Stimulated activated naive B cell treated with anti-CD40 and anti-IgM and Interleukin-4, amounts not matched to agents 10 μg/mL and 1 μg/mL and 100 μg/mL, for 72 hours (primary cell): ENCODE data around the gene GMDS.

Experiments used
- ATAC-seq, 2 donors: fragments of 150-1000 bp; cut with Tn5 transposase; replicated peaks; 2 replicates each; pipeline ENCODE4 v1.10.0; 2021; ENCODE audit warnings: moderate library complexity in 1 of 2
- DNase-seq: peaks from one replicate; pipeline ENCODE4 v3.0.0; 2021
- H3K27ac Mint-ChIP-seq: one replicate; pipeline ENCODE4 v1.8.0; 2022; ENCODE audit warnings: mild to moderate bottlenecking, mixed read lengths
- H3K27me3 Mint-ChIP-seq, 2 donors: one replicate each; pipeline ENCODE4 v1.8.0; 2022; ENCODE audit warnings: mixed read lengths in 2 of 2
- H3K36me3 Mint-ChIP-seq, 2 donors: one replicate each; pipeline ENCODE4 v1.8.0; 2022; ENCODE audit warnings: mixed read lengths in 2 of 2, mild to moderate bottlenecking in 1 of 2
- H3K4me1 Mint-ChIP-seq, 2 donors: one replicate each; pipeline ENCODE4 v1.8.0; 2022; ENCODE audit warnings: mixed read lengths in 2 of 2, mild to moderate bottlenecking in 1 of 2
- H3K4me3 Mint-ChIP-seq, 2 donors: one replicate each; pipeline ENCODE4 v1.8.0; 2022; ENCODE audit warnings: mild to moderate bottlenecking in 2 of 2, mixed read lengths in 2 of 2, moderate library complexity in 1 of 2
- H3K9me3 Mint-ChIP-seq, 2 donors: one replicate each; pipeline ENCODE4 v1.8.0; 2022; ENCODE audit warnings: mixed read lengths in 2 of 2, mild to moderate bottlenecking in 1 of 2

Gene GMDS

GRCh38 chr6:1773700-1774099 lies 471.7 kb downstream of the GMDS start:
- Mint-ChIP-seq H3K36me3 (peaks cover 0 to 4% of the 10 kb centered on the region in 2 donors), H3K4me1 (peaks cover 0 to 4% of the 10 kb centered on the region in 2 donors), H3K27ac (no peak overlapping the region), H3K27me3 (no peaks in the 10 kb centered on the region), H3K9me3 (no peaks in the 10 kb centered on the region), H3K4me3 (no peak overlapping the region)
- no peak for ATAC-seq
- DNase-seq = no peak

GRCh38 chr6:1770968-1771723 lies 474.3 kb downstream of the GMDS start:
- Mint-ChIP-seq H3K4me1 (peaks cover 0 to 4% of the 10 kb centered on the region in 2 donors), H3K36me3 (peaks cover 0 to 5% of the 10 kb centered on the region in 2 donors)

GRCh38 chr6:1770435-1770843 lies 475.0 kb downstream of the GMDS start:
- H3K4me3 Mint-ChIP-seq = no peak overlapping the region

More at GRCh38 chr6:1770968-1771723, 474.3 kb downstream of the GMDS start:
- DNase-seq (no peak), ATAC-seq (no peak)
- no peak overlapping the region for H3K27ac Mint-ChIP-seq
- H3K27me3 Mint-ChIP-seq = no peaks in the 10 kb centered on the region
- H3K4me3 Mint-ChIP-seq = no peak overlapping the region
- H3K9me3 Mint-ChIP-seq = no peaks in the 10 kb centered on the region

GRCh38 chr6:1767481-1768246 lies 477.7 kb downstream of the GMDS start:
- Mint-ChIP-seq H3K36me3 (peaks cover 5% of the 10 kb centered on the region in 2 donors), H3K27me3 (no peaks in the 10 kb centered on the region), H3K4me1 (no peaks in the 10 kb centered on the region), H3K4me3 (no peak overlapping the region), H3K9me3 (no peaks in the 10 kb centered on the region), H3K27ac (no peak overlapping the region)
- no peak for ATAC-seq
- DNase-seq = no peak

More at GRCh38 chr6:1770435-1770843, 475.0 kb downstream of the GMDS start:
- Mint-ChIP-seq H3K9me3 (no peaks in the 10 kb centered on the region), H3K27ac (no peak overlapping the region), H3K27me3 (no peaks in the 10 kb centered on the region), H3K36me3 (peaks cover 0 to 7% of the 10 kb centered on the region in 2 donors), H3K4me1 (peaks cover 0 to 4% of the 10 kb centered on the region in 2 donors)
- ATAC-seq = no peak
- DNase-seq = no peak

GRCh38 chr6:1766654-1767053 lies 478.8 kb downstream of the GMDS start:
- Mint-ChIP-seq H3K4me1 (no peaks in the 10 kb centered on the region), H3K27ac (no peak overlapping the region), H3K36me3 (peaks cover 5 to 8% of the 10 kb centered on the region in 2 donors), H3K9me3 (no peaks in the 10 kb centered on the region), H3K27me3 (no peaks in the 10 kb centered on the region), H3K4me3 (peak overlapping the region in 1 of 2 donors; percentile 25)
- DNase-seq = no peak
- no peak for ATAC-seq

- H3K36me3 Mint-ChIP-seq = peaks cover 5 to 11% of the 10 kb centered on the region in 2 donors
- H3K4me3 Mint-ChIP-seq = no peak overlapping the region
These were observed 480.1 kb downstream of the GMDS start for GRCh38 chr6:1765160-1765903.

GRCh38 chr6:1764397-1764987 lies 480.9 kb downstream of the GMDS start:
- H3K9me3 Mint-ChIP-seq = no peaks in the 10 kb centered on the region
- no peak overlapping the region for H3K4me3 Mint-ChIP-seq
- H3K36me3 Mint-ChIP-seq = peaks cover 6 to 14% of the 10 kb centered on the region in 2 donors
- no peak for ATAC-seq
- H3K27me3 Mint-ChIP-seq = no peaks in the 10 kb centered on the region
- DNase-seq = no peak
- H3K27ac Mint-ChIP-seq = no peak overlapping the region
- no peaks in the 10 kb centered on the region for H3K4me1 Mint-ChIP-seq

More at GRCh38 chr6:1765160-1765903, 480.1 kb downstream of the GMDS start:
- ATAC-seq = no peak
- DNase-seq = no peak
- Mint-ChIP-seq H3K4me1 (no peaks in the 10 kb centered on the region), H3K9me3 (no peaks in the 10 kb centered on the region), H3K27ac (no peak overlapping the region), H3K27me3 (no peaks in the 10 kb centered on the region)

- DNase-seq (no peak), ATAC-seq (no peak)
- Mint-ChIP-seq H3K27ac (no peak overlapping the region), H3K4me1 (no peaks in the 10 kb centered on the region), H3K27me3 (no peaks in the 10 kb centered on the region), H3K4me3 (no peak overlapping the region), H3K9me3 (no peaks in the 10 kb centered on the region), H3K36me3 (peaks cover 6 to 14% of the 10 kb centered on the region in 2 donors)
These were observed 482.0 kb downstream of the GMDS start for GRCh38 chr6:1763404-1763803.

- Mint-ChIP-seq H3K4me3 (no peak overlapping the region), H3K36me3 (peaks cover 6 to 14% of the 10 kb centered on the region in 2 donors), H3K27me3 (no peaks in the 10 kb centered on the region), H3K4me1 (no peaks in the 10 kb centered on the region), H3K9me3 (no peaks in the 10 kb centered on the region), H3K27ac (no peak overlapping the region)
- no peak for ATAC-seq
- no peak for DNase-seq
These were observed 483.2 kb downstream of the GMDS start for GRCh38 chr6:1762203-1762602.

GRCh38 chr6:1761477-1761877 lies 483.9 kb downstream of the GMDS start:
- Mint-ChIP-seq H3K36me3 (peaks cover 6 to 14% of the 10 kb centered on the region in 2 donors), H3K27me3 (no peaks in the 10 kb centered on the region), H3K4me1 (no peaks in the 10 kb centered on the region), H3K4me3 (no peak overlapping the region), H3K27ac (no peak overlapping the region), H3K9me3 (no peaks in the 10 kb centered on the region)
- no peak for ATAC-seq
- DNase-seq = no peak

GRCh38 chr6:1760876-1761275 lies 484.5 kb downstream of the GMDS start:
- H3K27ac Mint-ChIP-seq = no peak overlapping the region
- ATAC-seq = no peak
- no peak overlapping the region for H3K4me3 Mint-ChIP-seq
- no peaks in the 10 kb centered on the region for H3K27me3 Mint-ChIP-seq
- H3K36me3 Mint-ChIP-seq = peaks cover 6 to 11% of the 10 kb centered on the region in 2 donors
- no peak for DNase-seq
- H3K9me3 Mint-ChIP-seq = no peaks in the 10 kb centered on the region
- H3K4me1 Mint-ChIP-seq = no peaks in the 10 kb centered on the region

GRCh38 chr6:1759870-1760269 lies 485.5 kb downstream of the GMDS start:
- no peak overlapping the region for H3K27ac Mint-ChIP-seq
- ATAC-seq = no peak
- DNase-seq = no peak

GRCh38 chr6:1758076-1758679 lies 487.2 kb downstream of the GMDS start:
- peaks cover 4 to 6% of the 10 kb centered on the region in 2 donors for H3K9me3 Mint-ChIP-seq
- peaks cover 5 to 16% of the 10 kb centered on the region in 2 donors for H3K36me3 Mint-ChIP-seq
- H3K27me3 Mint-ChIP-seq = no peaks in the 10 kb centered on the region
- H3K4me1 Mint-ChIP-seq = no peaks in the 10 kb centered on the region
- no peak overlapping the region for H3K27ac Mint-ChIP-seq
- ATAC-seq = no peak
- no peak overlapping the region for H3K4me3 Mint-ChIP-seq
- DNase-seq = no peak

More at GRCh38 chr6:1759870-1760269, 485.5 kb downstream of the GMDS start:
- Mint-ChIP-seq H3K27me3 (no peaks in the 10 kb centered on the region), H3K4me3 (no peak overlapping the region), H3K36me3 (peaks cover 6 to 11% of the 10 kb centered on the region in 2 donors), H3K4me1 (no peaks in the 10 kb centered on the region), H3K9me3 (no peaks in the 10 kb centered on the region)
